Activated naive CD4-positive, alpha-beta T cell (primary cell): ENCODE results near the gene MAGEB3.

ENCODE experiments used
- DNase-seq, 4 experiments: peaks; one replicate each; lab custom pipeline; 2025; lab: John Stamatoyannopoulos, UW

MAGEB3 gene

DNA sequence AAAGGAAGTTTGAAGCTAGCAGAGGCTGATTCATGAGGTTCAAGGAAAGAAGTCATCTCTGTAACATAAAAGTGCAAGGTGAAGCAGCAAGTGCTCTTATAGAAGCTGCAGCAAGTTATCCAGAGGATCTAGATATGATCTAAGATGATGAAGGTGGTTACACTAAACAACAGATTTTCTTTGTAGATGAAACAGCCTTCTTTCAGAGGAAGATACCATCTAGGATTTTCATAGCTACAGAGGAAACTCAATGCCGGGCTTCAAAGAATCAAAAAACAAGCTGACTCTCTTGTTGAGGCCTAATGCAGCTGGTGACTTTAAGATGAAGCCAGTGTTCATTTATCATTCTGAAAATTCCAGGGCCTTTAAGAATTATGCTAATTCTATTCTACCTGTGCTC lies 50.0 kb downstream of the MAGEB3 start:
- DNase-seq, result no peak

DNA sequence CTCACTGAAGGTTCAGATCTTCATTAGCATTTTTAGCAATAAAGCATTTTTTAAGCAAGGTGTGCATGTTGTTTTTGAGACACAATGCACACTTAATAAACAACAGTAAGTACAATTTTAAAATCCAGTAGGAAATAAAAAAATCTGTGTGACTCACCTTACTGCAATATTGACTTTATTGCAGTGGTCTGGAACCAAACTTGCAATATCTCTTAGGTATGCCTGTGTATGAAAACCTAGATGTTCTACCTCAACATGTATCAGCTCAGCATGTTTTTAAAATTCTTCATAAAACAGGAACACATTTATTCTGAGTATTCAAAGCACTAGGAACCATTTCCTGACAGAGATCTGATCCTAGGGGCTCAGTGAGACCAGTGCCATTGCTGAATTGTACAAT lies 52.1 kb downstream of the MAGEB3 start:
- DNase-seq, result no peak

DNA sequence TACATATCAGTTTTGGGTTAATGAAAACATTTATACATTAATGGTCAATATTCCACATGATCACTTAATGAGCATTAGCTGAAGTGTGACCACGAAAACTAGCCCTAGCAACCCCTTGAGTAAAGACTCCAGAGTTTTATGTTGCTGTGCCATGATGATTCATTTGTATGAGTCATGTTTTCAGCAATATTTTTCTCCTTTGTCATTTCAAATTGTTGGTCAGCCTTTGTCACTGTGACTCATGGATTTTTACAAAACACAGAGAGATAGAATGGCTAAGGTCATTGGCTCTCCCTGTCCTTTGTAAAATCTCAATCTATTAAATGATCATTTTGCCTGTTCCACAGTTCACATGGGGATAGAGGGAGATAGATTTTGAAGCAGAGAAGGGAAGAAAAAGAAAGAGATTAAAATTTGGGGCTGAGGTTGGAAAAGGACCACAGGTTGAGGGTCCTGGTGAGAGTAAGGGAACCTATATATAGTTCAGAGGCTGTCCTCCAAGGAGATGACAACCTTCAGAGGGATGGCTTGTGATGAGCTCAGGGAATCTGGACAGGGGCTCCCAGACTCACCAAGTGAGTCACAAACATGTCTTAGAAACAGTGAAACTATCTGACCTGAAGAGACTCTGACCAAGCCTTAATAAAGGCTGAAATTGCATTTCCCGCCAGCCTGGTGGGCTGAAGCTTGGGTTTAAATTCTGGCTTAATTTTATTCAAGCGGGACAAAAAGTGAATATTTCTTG lies 53.2 kb downstream of the MAGEB3 start:
- DNase-seq, result no peak
